ENCODE results near the gene GABRP.

Gene GABRP

DNA sequence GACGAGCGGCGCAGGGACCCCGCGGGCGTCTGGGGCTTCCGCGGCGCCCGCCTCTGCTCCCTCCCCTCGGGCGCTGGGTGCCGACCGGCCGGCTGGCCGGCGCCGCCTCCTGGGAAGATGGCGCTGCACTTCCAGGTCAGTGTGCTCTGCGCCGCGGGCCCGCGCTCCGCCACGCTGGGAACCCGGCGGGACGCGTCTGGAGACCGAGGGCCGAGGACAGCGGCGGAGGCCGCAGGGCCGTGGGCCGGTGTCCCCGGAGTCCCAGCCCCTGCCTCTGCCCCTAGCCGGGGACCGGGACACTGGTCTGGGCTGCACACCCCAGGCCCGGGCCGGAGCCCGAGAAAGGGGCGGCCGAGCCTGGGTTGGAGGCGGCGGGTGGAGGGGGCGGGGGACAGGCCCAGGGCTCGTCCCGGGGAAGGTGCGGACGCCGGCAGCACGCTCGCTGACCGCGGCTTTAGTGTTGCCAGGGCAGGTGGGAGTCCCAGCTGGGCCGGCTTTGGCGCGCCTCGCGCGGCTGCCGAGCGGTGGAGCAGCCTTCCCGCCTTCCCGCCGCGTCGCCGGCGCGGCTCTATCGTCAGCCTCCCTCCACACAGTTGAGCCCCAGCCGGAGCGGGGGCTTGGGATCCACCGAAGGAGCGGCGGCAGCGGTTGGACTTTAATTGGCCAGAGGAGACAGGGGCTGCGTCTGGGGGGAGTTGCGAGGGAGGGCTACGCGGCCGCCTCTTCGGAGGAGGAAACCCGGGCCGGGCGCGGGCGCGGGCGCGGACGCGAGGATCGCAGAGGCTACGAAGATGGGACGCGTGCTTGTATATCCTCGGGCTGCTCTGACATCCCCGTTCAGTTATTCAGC, 78.6 kb downstream of the GABRP start, which contains the start of gene RANBP17:
Gene RANBP17 (plus strand): TSS at position 102 of the 850 bp plus-strand sequence.
- DNase-seq, result no peak

DNA sequence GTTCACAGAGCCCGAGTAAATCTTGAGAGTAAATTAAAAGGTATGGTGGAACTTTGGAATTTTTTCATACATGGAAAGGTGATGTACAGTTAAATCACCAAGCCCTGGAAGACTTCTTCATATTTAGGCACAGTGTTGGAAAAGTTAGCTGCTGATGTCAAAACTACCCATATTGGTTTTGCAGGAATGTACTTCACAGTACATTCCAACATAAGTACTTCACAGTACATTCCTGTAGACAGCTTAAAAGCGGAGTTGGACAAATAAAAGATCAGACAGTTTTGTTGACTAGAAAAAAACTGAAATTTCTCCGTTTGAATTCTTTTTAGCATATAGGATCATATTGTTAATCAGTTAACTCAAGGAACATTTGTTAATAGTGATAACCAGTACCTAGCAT, 80.1 kb downstream of the GABRP start:
- no peak for DNase-seq

All from SHP77 (cell line).